Liver (tissue), 9 donors: ENCODE results near the gene IFI16. TPM values are rescaled to one million over a fixed set of nuclear protein-coding genes. Genes with fewer than 3 reads are reported as not detected.
A peak's percentile ranks its signal among the peaks of the same experiment; 100 is the strongest.
"Not testable (repeated sequence)": the region's sequence is repeated elsewhere in the genome, so short reads cannot be mapped to it uniquely, and the experiment has no call there.

Experiments used
- DNase-seq: peaks from one replicate; pipeline ENCODE4 v3.0.0-alpha.2; 2017; ENCODE audit warnings: low spot score
- H3K27ac ChIP-seq, 2 donors: one replicate each; pipeline ENCODE4 v1.7.0; 2013; ENCODE audit warnings: inconsistent platforms in 2 of 2, low read length in 2 of 2, control low read depth in 1 of 2, low read depth in 1 of 2, mild to moderate bottlenecking in 1 of 2
- H3K27me3 ChIP-seq, 4 donors: one replicate each; pipeline versions ENCODE4 v1.6.1 to v1.7.0; 2013; ENCODE audit warnings: low read length in 3 of 4, inconsistent platforms in 1 of 4, mild to moderate bottlenecking in 1 of 4, moderate library complexity in 1 of 4; ENCODE audit not compliant: control insufficient read depth in 4 of 4, insufficient read depth in 4 of 4
- H3K36me3 ChIP-seq, 4 donors: one replicate each; pipeline versions ENCODE4 v1.6.1 to v1.7.0; 2013; ENCODE audit warnings: low read length in 3 of 4, mild to moderate bottlenecking in 3 of 4, low read depth in 1 of 4, moderate library complexity in 1 of 4; ENCODE audit not compliant: control insufficient read depth in 4 of 4, insufficient read depth in 3 of 4
- H3K4me1 ChIP-seq, 4 donors: one replicate each; pipeline versions ENCODE4 v1.6.1 to v1.7.0; 2013; ENCODE audit warnings: low read length in 3 of 4, mild to moderate bottlenecking in 3 of 4, moderate library complexity in 1 of 4; ENCODE audit not compliant: control insufficient read depth in 4 of 4, insufficient read depth in 4 of 4
- H3K4me3 ChIP-seq, 3 donors: one replicate each; pipeline versions ENCODE4 v1.6.1 to v1.7.0; 2013; ENCODE audit warnings: low read length in 3 of 3, control low read depth in 1 of 3, low read depth in 1 of 3, mild to moderate bottlenecking in 1 of 3
- H3K9ac ChIP-seq, 2 donors: one replicate each; pipeline ENCODE4 v1.7.0; 2013; ENCODE audit warnings: low read length in 2 of 2, mild to moderate bottlenecking in 2 of 2, moderate library complexity in 2 of 2, control low read depth in 1 of 2, low read depth in 1 of 2
- H3K9me3 ChIP-seq, 4 donors: one replicate each; pipeline versions ENCODE4 v1.6.1 to v1.7.0; 2013; ENCODE audit warnings: low read length in 3 of 4; ENCODE audit not compliant: control insufficient read depth in 4 of 4
- ATF3 ChIP-seq: IDR thresholded peaks from 2 replicates; pipeline ENCODE4 v1.6.1; 2016; ENCODE audit warnings: antibody characterized with exemption
- CTCF ChIP-seq: fragments of 150-350 bp; IDR thresholded peaks from 2 replicates; pipeline ENCODE4 v1.5.1; 2017; ENCODE audit warnings: improper control_type of control experiment, low read depth, low read length; ENCODE audit not compliant: missing input control
- EGR1 ChIP-seq, 2 donors: IDR thresholded peaks; 2 replicates each; pipeline ENCODE4 v1.6.1; 2016 to 2018; ENCODE audit warnings: antibody characterized with exemption in 2 of 2, low read depth in 2 of 2
- FOXA1 ChIP-seq: IDR thresholded peaks from 2 replicates; pipeline ENCODE4 v1.6.1; 2016; ENCODE audit warnings: antibody characterized with exemption
- FOXA2 ChIP-seq: IDR thresholded peaks from 2 replicates; pipeline ENCODE4 v1.6.1; 2016; ENCODE audit warnings: antibody characterized with exemption
- GABPA ChIP-seq, 2 donors: IDR thresholded peaks in 1 of 2; conservative IDR thresholded peaks in 1 of 2; 2 replicates each; pipeline ENCODE4 v1.6.1; 2016; ENCODE audit warnings: antibody characterized with exemption in 2 of 2, mild to moderate bottlenecking in 1 of 2, moderate library complexity in 1 of 2
- HNF4G ChIP-seq: IDR thresholded peaks from 2 replicates; pipeline ENCODE4 v1.6.1; 2016; ENCODE audit warnings: antibody characterized with exemption
- MAX ChIP-seq: IDR thresholded peaks from 2 replicates; pipeline ENCODE4 v1.6.1; 2016; ENCODE audit warnings: antibody characterized with exemption
- NR2F2 ChIP-seq: IDR thresholded peaks from 2 replicates; pipeline ENCODE4 v1.6.1; 2016; ENCODE audit warnings: antibody characterized with exemption
- RAD21 ChIP-seq, 2 donors: IDR thresholded peaks; 2 replicates each; pipeline ENCODE4 v1.6.1; 2016; ENCODE audit warnings: antibody characterized with exemption in 2 of 2, mild to moderate bottlenecking in 2 of 2
- REST ChIP-seq: IDR thresholded peaks from 2 replicates; pipeline ENCODE4 v1.6.1; 2016; ENCODE audit warnings: antibody characterized with exemption, mild to moderate bottlenecking
- RXRA ChIP-seq, 2 donors: IDR thresholded peaks; 2 replicates each; pipeline ENCODE4 v1.6.1; 2017 to 2018; ENCODE audit warnings: antibody characterized with exemption in 2 of 2, mild to moderate bottlenecking in 1 of 2
- TAF1 ChIP-seq: conservative IDR thresholded peaks from 2 replicates; pipeline ENCODE4 v1.6.1; 2016; ENCODE audit warnings: antibody characterized with exemption, mild to moderate bottlenecking
- YY1 ChIP-seq: IDR thresholded peaks from 2 replicates; pipeline ENCODE4 v1.6.1; 2016; ENCODE audit warnings: antibody characterized with exemption, mild to moderate bottlenecking
- ZBTB33 ChIP-seq: IDR thresholded peaks from 2 replicates; pipeline ENCODE4 v1.6.1; 2016; ENCODE audit warnings: antibody characterized with exemption
- WGBS: extraction: QIAGEN DNeasy Blood & Tissue Kit; methylation state at CpG from one replicate; pipeline ENCODE4 v1.1.7; 2013; 5-methylcytosine and 5-hydroxymethylcytosine counted together
- polyA plus RNA-seq, 2 donors: library from polyadenylated mRNA; stranded (reverse) in 1 of 2; unstranded in 1 of 2; fragments of 200-250 nt in 1 of 2; fragments of >200 nt in 1 of 2; fragmentation: Nextera tagmentation in 1 of 2; extraction: Ambion mirVana in 1 of 2; gene quantifications; one replicate each; pipeline versions ENCODE4 v1.2.1 to v1.2.3, GENCODE V29; 2013 to 2015
- total RNA-seq, 2 donors: library from RNA; depleted of rRNA; stranded (reverse); fragments of >200 nt; gene quantifications; one replicate each; pipeline ENCODE4 v1.2.3, GENCODE V29; 2014
- donor health status: healthy.
- donor health status: healthy.
- donor health status: healthy.
- donor health status: healthy.
- donor health status: healthy.

The IFI16 gene
- total and polyA plus RNA-seq, 4 donors: 7.9 to 10.3 (median 9.0) TPM

DNA sequence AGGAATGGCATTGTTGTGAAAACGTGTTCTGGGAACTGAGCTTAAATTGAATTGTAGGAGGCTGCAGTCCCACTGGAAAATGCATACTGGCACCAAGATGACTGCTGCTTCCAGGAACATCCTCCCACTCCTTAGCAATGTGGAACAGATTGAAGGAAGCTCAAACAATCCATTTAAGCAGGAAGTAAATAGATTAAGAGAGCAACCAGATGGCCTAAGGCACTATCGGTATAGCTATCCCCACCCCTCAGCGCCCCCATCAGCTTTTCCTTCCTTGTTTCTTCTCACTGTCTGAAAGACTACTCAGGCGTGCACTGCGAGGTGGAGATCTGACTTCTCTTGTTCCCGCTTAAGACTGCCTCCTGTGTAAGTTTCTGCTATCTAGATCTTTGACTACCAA, 4.0 kb upstream of the IFI16 start:
- H3K27me3 ChIP-seq: peaks cover 0 to 3% (median 0%) of the 10 kb centered on the region in 4 donors
- H3K9me3 ChIP-seq: no peaks in the 10 kb centered on the region
- no peak for DNase-seq
- H3K36me3 ChIP-seq: no peaks in the 10 kb centered on the region
- H3K4me3 ChIP-seq: no peak overlapping the region
- H3K4me1 ChIP-seq: peaks cover 0 to 4% (median 0%) of the 10 kb centered on the region in 4 donors
- TF ChIP-seq YY1: no peak
- no peak for TF ChIP-seq RXRA (IDR thresholded peaks at IDR 0.05)
- TF ChIP-seq REST: no peak
- TF ChIP-seq ATF3: no peak
- no peak for TF ChIP-seq RAD21 (IDR thresholded peaks at IDR 0.05)
- TF ChIP-seq MAX: no peak
- TF ChIP-seq CTCF: no peak
- no peak for TF ChIP-seq FOXA1
- no peak for TF ChIP-seq FOXA2
- TF ChIP-seq EGR1 (IDR thresholded peaks at IDR 0.05; ENCODE audit: low read depth in 2 of 2): no peak
- TF ChIP-seq HNF4G: no peak
- no peak for TF ChIP-seq ZBTB33
- no peak for TF ChIP-seq NR2F2
- TF ChIP-seq TAF1: no peak
- TF ChIP-seq GABPA (IDR thresholded peaks at IDR 0.05 in 1 of 2, conservative IDR thresholded peaks at IDR 0.05 in 1 of 2): no peak
- 25% methylated on average over 6 of the region's 6 CpGs for WGBS
- no peak overlapping the region for H3K9ac ChIP-seq
- H3K27ac ChIP-seq: peak overlapping the region in 1 of 2 donors; percentile 35

GRCh38 chr1:159006210-159006807, 3.4 kb upstream of the IFI16 start:
- H3K27me3 ChIP-seq, H3K9me3 ChIP-seq, H3K36me3 ChIP-seq, H3K27ac ChIP-seq, H3K9ac ChIP-seq, DNase-seq, H3K4me1 ChIP-seq, H3K4me3 ChIP-seq: not testable (repeated sequence)
- 31% methylated on average over 11 of the region's 11 CpGs for WGBS
